Measurements from ENCODE around the gene BLM.

BLM gene

DNA sequence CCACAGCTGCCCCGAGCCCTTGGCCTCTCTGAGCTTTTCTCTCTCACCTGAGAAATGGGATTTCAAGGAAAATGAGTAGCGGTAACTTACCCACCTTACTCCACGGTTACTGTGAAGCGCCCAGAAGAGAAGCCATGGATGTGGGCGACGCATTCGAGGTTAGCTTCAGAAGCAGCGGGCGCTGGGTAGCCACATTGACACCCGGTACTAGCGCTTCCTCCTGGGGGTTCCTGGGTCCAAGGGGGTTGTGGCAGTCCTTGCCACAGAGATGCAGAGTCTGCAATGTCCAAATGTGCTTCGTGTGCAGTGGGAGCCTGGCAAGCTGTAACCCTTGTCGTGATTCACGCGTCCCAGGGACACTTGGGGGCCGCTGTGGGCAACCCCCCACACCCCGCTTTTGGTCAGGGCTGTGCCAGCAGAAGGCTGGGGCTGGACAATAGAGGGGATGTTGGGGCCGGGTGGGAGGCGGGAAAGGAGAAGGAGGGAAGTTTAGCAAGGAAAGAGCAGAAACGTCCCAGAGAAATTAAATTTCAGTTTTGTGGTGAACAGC is 109.8 kb downstream of the BLM start:
- DNase-seq (ENCODE audit: low read depth) = no peak
- in situ Hi-C loops (cut with HindIII; ENCODE audit: low sequenced_read_pairs) = no loop called here
- H3K4me3 ChIP-seq (ENCODE audit: low read depth, low read length) = no peak overlapping the region
- TF ChIP-seq, protein P1, sequence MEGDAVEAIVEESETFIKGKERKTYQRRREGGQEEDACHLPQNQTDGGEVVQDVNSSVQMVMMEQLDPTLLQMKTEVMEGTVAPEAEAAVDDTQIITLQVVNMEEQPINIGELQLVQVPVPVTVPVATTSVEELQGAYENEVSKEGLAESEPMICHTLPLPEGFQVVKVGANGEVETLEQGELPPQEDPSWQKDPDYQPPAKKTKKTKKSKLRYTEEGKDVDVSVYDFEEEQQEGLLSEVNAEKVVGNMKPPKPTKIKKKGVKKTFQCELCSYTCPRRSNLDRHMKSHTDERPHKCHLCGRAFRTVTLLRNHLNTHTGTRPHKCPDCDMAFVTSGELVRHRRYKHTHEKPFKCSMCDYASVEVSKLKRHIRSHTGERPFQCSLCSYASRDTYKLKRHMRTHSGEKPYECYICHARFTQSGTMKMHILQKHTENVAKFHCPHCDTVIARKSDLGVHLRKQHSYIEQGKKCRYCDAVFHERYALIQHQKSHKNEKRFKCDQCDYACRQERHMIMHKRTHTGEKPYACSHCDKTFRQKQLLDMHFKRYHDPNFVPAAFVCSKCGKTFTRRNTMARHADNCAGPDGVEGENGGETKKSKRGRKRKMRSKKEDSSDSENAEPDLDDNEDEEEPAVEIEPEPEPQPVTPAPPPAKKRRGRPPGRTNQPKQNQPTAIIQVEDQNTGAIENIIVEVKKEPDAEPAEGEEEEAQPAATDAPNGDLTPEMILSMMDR (IDR thresholded peaks at IDR 0.05; ENCODE audit: low read depth, low read length, missing control alignments) = no peak

DNA sequence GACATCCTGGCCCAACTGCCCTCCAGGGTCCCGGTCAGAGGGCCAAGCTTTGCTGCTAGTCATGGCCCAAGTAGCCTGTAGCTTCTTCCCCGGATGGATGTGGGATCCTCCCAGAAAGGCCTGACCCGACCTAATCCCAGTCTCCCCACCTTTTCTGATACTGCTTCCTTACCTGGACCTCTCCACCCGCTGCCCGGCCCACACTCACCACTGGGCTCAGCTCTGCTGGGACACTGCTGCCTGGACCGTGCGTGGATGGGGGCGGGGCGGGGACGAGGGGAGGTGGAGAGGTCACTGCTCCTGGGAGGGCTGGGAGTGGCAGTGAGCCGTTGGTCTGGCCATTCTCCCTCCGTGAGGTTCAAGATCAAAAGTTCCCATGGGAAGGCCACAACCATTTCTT is 111.0 kb downstream of the BLM start:
- H3K4me3 ChIP-seq (ENCODE audit: low read depth, low read length) = no peak overlapping the region
- in situ Hi-C loops (cut with HindIII; ENCODE audit: low sequenced_read_pairs) = no loop called here
- DNase-seq (ENCODE audit: low read depth) = no peak
- TF ChIP-seq, protein P1 (IDR thresholded peaks at IDR 0.05; ENCODE audit: low read depth, low read length, missing control alignments) = no peak

DNA sequence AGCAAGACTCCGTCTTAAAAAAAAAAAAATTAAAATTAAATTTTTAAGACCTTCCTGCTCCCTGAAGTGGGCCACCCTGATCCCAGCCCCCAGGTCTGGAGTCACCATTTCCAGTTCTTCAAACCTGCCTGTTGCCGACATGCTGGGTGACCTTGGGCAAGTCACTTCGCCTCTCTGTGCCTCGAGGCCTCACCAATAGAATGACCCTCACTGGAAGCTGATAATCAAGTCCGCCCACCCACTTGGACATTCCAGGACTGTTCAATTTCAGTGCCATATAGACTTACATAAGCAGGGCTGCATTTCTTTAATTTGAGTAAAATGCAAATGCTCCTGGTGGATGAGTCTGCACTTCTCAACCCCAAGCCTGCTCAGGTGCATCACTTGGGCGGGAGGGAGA is 112.0 kb downstream of the BLM start:
- TF ChIP-seq, protein P1 (IDR thresholded peaks at IDR 0.05; ENCODE audit: low read depth, low read length, missing control alignments) = no peak
- H3K4me3 ChIP-seq (ENCODE audit: low read depth, low read length) = no peak overlapping the region
- DNase-seq (ENCODE audit: low read depth) = no peak
- in situ Hi-C loops (cut with HindIII; ENCODE audit: low sequenced_read_pairs) = no loop called here

DNA sequence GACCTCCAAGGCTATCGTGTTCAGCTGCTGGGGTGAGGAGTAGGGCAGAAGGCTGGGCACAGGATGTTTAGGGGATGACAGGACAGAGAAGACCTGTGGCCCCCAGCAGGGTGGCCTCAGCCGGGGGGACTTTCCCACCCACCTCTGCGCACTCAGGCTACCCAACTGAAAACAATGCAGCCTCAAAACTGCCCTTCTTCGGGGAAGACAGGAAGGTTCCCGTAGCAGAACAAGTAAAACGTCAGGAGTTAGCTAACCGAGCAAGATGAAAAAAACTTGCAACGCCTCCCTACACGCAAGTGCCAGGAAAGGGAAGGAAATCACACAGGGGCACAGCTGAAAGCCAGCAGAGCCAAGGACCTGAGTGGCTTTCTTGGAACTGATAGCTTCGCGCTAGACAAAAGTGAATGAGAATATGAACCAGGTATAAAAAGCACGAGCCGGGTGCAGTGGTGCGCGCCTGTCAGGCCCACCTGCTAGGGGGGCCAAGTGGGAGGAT is 112.8 kb downstream of the BLM start:
- no peak for DNase-seq (ENCODE audit: low read depth)
- TF ChIP-seq, protein P1 (IDR thresholded peaks at IDR 0.05; ENCODE audit: low read depth, low read length, missing control alignments) = no peak
- in situ Hi-C loops (cut with HindIII; ENCODE audit: low sequenced_read_pairs) = loop anchor here (5.0 kb wide), 1 partner anchor 33 kb away; no protein-coding TSS in a partner anchor
- no peak overlapping the region for H3K4me3 ChIP-seq (ENCODE audit: low read depth, low read length)

DNA sequence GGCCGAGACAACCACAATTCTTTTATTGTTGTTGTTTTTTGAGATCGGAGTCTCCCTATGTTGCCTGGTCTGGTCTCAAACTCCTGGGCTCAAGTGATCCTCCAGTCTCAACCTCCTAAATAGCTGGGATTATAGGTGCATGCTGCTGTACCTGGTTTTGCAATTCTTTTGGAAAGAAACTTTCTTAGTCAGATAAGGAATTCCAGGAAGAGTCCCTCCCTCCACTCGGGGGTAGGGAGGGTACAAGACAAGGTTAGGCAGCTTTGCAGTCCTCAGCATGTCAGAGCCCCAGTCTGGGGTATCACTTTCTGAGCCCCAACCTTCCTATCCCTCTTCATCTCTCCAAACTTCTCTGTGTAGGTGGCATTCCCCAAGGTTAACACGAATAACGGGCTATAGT is 117.5 kb downstream of the BLM start:
- H3K4me3 ChIP-seq (ENCODE audit: low read depth, low read length) = no peak overlapping the region
- in situ Hi-C loops (cut with HindIII; ENCODE audit: low sequenced_read_pairs) = loop anchor here (5.0 kb wide), 1 partner anchor 37 kb away; no protein-coding TSS in a partner anchor
- no peak for DNase-seq (ENCODE audit: low read depth)
- TF ChIP-seq, protein P1 (IDR thresholded peaks at IDR 0.05; ENCODE audit: low read depth, low read length, missing control alignments) = no peak

DNA sequence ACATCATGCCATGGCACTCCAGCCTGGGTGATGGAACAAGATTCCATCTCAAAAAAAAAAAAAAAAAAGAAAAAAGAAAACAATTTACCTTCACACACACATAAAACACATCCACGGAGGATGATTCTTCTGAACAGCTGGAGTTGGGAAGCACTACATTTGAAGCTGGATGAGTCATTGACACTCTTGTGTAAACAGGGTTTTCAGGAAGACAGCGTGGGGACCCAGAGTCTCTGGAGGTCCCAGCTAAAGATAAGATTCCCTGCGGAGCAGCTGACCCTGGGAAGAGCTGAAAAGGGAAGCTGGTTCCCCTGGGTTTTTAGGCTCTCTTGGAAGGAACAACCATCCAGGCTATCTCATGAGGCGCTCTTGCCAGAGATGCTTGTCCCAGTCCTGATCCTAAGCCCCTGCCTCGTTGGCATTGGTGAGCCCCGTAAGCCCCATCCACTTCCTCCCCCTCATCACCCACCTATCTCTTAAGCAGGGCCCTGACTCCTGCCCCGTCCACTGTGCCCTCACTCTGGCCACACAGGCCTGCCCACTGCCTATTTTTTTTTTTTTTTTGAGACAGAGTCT is 119.2 kb downstream of the BLM start:
- no peak for DNase-seq (ENCODE audit: low read depth)
- TF ChIP-seq, protein P1 (IDR thresholded peaks at IDR 0.05; ENCODE audit: low read depth, low read length, missing control alignments) = no peak
- H3K4me3 ChIP-seq (ENCODE audit: low read depth, low read length) = no peak overlapping the region
- in situ Hi-C loops (cut with HindIII; ENCODE audit: low sequenced_read_pairs) = no loop called here
